Measurements from ENCODE around the gene BABAM1.
A peak's percentile ranks its signal among the peaks of the same experiment; 100 is the strongest.
"Not testable (repeated sequence)": the region's sequence is repeated elsewhere in the genome, so short reads cannot be mapped to it uniquely, and the experiment has no call there.

Gene BABAM1

DNA sequence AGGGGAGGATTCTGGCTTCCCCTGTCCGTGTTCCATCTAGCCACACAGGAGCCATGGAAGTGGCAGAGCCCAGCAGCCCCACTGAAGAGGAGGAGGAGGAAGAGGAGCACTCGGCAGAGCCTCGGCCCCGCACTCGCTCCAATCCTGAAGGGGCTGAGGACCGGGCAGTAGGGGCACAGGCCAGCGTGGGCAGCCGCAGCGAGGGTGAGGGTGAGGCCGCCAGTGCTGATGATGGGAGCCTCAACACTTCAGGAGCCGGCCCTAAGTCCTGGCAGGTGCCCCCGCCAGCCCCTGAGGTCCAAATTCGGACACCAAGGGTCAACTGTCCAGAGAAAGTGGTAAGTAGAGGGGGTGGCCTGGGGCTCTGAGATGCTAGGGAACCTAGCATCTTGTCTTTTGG, 1.5 kb downstream of the BABAM1 start:
- TF ChIP-seq, protein P1, sequence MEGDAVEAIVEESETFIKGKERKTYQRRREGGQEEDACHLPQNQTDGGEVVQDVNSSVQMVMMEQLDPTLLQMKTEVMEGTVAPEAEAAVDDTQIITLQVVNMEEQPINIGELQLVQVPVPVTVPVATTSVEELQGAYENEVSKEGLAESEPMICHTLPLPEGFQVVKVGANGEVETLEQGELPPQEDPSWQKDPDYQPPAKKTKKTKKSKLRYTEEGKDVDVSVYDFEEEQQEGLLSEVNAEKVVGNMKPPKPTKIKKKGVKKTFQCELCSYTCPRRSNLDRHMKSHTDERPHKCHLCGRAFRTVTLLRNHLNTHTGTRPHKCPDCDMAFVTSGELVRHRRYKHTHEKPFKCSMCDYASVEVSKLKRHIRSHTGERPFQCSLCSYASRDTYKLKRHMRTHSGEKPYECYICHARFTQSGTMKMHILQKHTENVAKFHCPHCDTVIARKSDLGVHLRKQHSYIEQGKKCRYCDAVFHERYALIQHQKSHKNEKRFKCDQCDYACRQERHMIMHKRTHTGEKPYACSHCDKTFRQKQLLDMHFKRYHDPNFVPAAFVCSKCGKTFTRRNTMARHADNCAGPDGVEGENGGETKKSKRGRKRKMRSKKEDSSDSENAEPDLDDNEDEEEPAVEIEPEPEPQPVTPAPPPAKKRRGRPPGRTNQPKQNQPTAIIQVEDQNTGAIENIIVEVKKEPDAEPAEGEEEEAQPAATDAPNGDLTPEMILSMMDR (IDR thresholded peaks at IDR 0.05; ENCODE audit: low read depth, low read length, missing control alignments), result no peak
- no peak for DNase-seq (ENCODE audit: extremely low read depth, low read depth)
- peak overlapping the region; percentile 100 for H3K4me3 ChIP-seq (replicated peaks; ENCODE audit: low read depth, low read length)

DNA sequence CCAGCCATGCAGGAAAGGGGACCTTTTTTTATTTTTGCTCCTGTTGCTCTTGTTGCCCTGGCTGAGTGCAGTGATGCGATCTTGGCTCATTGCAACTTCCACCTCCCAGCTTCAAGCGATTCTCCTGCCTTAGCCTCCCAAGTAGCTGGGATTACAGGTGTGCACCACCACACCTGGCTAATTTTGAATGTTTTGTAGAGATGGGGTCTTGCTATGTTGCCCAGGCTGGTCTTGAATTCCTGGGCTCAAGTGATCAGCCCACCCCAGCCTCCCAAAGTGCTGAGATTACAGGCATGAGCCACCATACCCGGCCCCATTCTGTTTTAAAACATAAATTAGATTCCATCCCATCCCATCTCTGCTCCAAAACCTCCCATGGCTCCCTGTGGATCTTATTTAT, 7.6 kb downstream of the BABAM1 start:
- not testable (repeated sequence) for H3K4me3 ChIP-seq (replicated peaks; ENCODE audit: low read depth, low read length)

DNA sequence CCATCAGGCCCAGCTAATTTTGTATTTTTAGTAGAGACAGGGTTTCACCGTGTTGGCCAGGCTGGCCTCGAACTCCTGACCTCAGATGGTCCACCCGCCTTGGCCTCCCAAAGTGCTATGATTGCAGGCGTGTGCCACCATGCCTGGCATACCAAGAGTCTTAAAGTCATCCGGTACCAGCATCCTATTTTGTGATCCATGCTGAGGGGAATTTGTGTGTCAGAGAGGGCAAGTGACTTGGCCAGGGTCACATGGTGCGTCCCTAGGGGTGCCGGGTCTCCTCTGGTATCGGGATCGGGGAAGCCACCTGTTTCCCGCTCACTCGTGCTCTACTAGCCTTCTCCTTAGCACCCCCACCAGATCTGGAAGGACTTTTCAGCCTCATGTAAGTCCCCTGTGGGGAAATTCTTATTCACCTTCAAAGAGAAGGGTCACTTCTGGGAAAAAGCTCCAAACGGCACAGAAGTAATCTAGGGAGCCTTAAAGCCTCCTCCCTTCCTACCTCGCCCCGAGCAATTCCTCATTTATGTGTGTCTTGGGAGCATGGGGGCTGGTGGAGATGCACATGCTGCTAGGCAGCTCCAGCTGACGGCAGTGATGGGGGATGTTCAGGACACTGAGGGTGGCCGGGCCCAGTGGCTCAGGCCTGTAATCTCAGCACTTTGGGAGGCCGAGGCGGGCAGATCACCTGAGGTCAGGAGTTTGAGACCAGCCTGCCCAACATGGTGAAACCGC, 8.4 kb downstream of the BABAM1 start:
- H3K4me3 ChIP-seq (replicated peaks; ENCODE audit: low read depth, low read length), result no peak overlapping the region
- TF ChIP-seq, protein P1 (IDR thresholded peaks at IDR 0.05; ENCODE audit: low read depth, low read length, missing control alignments), result no peak
- DNase-seq (ENCODE audit: extremely low read depth, low read depth), result no peak

More for the DNA sequence above, 7.6 kb downstream of the BABAM1 start:
- DNase-seq (ENCODE audit: extremely low read depth, low read depth), result not testable (repeated sequence)

DNA sequence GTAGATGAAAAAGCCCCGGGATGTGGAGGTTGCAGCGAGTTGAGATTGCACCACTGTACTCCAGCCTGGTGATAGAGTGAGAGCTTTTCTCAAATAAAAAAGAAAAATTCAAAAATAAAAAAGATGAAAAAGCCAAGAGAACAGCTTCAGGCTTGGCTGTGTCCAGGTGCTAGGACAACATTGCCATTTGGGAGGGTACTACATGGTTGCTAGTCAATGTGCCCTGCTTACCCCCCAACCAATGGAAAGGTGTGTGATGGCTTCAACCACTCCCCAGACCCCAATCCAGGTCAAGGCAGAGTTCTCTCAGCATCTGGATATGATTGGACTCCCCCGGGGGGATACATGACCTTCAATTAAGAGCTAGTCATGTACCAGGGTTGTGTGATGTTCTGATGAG, 12.2 kb downstream of the BABAM1 start:
- TF ChIP-seq, protein P1 (IDR thresholded peaks at IDR 0.05; ENCODE audit: low read depth, low read length, missing control alignments), result no peak
- no peak for DNase-seq (ENCODE audit: extremely low read depth, low read depth)
- no peak overlapping the region for H3K4me3 ChIP-seq (replicated peaks; ENCODE audit: low read depth, low read length)

DNA sequence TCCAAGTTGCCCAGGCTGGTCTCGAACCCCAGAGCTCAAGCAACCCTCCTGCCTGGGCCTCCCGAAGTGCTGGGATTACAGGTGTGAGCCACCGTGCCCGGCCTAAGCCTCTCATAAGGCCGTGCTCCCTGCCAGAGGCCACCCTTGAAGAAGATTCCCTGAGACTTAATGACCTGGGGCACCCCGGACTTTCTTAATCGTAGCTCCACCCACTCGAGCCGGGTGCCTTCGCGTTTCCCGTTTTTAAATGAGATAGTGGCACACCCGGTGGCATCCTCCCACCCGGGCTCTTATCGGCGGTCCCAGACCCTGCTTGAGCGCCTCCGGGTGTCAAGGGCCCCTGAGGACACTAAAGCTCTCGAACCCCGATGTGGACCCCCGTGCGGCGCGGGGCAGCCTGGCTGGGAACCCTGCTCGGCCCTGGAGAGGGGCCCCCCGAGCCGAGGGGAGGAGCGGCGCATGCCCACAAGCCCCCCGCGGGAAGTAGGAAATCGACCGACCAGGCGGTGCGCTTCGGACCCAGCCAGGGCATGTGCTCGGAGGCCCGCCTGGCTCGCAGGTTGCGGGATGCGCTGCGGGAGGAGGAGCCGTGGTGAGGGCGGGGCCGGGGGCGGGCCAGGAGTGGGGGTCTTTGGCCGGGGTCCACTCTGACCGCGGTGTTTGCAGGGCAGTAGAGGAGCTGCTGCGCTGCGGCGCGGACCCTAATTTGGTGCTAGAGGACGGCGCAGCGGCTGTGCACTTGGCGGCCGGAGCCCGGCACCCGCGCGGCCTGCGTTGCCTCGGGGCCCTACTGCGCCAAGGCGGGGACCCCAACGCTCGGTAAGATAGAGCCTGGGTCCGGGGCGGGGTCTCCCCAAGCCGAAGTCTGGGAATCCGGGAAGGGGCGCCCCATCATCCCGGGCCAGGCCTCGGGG, 14.4 kb downstream of the BABAM1 start, which contains the start of gene ANKLE1:
Gene ANKLE1 (plus strand): TSS at position 511 of the 914 bp plus-strand sequence. CDS start 20 bp downstream, at position 531.
- H3K4me3 ChIP-seq (replicated peaks; ENCODE audit: low read depth, low read length), result peak within 1 kb of the TSS; percentile 48
- no peak for DNase-seq (ENCODE audit: extremely low read depth, low read depth)

DNA sequence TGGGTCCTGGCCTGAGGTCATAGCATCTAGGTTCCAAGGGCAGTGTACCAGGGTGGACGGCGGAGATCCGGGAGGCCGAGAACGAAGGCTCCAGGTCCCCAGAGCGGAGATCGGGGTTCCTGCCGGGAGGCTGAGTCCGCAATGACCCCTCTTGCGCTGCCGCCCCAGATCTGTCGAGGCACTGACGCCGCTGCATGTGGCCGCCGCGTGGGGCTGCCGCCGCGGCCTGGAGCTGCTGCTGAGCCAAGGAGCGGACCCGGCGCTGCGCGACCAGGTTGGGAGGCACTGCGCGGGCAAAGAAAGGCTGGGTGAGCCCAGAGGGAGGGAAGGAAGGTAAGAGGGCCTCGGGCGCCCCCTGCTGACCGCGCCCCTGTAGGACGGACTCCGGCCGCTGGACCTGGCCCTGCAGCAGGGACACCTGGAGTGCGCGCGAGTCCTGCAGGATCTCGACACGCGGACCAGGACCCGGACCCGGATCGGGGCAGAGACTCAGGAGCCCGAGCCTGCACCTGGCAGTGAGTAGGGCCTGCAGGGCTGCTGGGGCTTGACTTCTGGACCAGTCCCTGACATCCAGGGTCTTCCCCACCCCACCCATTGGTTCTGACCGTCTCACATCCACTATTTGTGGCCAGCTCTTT, 15.4 kb downstream of the BABAM1 start:
- TF ChIP-seq, protein P1 (IDR thresholded peaks at IDR 0.05; ENCODE audit: low read depth, low read length, missing control alignments), result peak; percentile 94
- peak overlapping the region; percentile 48 for H3K4me3 ChIP-seq (replicated peaks; ENCODE audit: low read depth, low read length)
- peak; percentile 59 for DNase-seq (ENCODE audit: extremely low read depth, low read depth)

More for the DNA sequence above, 14.4 kb downstream of the BABAM1 start, which contains the start of gene ANKLE1:
- TF ChIP-seq, protein P1 (IDR thresholded peaks at IDR 0.05; ENCODE audit: low read depth, low read length, missing control alignments), result no peak
